HS-5 (cell line): Measurements from ENCODE around the gene HCRT.
A peak's percentile ranks its signal among the peaks of the same experiment; 100 is the strongest.
"Not testable (repeated sequence)": the region's sequence is repeated elsewhere in the genome, so short reads cannot be mapped to it uniquely, and the experiment has no call there.

Experiments used
- DNase-seq: peaks from one replicate; pipeline ENCODE4 v3.0.0-alpha.2; 2012; ENCODE audit warnings: low read depth

The HCRT gene, protein sequence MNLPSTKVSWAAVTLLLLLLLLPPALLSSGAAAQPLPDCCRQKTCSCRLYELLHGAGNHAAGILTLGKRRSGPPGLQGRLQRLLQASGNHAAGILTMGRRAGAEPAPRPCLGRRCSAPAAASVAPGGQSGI

DNA sequence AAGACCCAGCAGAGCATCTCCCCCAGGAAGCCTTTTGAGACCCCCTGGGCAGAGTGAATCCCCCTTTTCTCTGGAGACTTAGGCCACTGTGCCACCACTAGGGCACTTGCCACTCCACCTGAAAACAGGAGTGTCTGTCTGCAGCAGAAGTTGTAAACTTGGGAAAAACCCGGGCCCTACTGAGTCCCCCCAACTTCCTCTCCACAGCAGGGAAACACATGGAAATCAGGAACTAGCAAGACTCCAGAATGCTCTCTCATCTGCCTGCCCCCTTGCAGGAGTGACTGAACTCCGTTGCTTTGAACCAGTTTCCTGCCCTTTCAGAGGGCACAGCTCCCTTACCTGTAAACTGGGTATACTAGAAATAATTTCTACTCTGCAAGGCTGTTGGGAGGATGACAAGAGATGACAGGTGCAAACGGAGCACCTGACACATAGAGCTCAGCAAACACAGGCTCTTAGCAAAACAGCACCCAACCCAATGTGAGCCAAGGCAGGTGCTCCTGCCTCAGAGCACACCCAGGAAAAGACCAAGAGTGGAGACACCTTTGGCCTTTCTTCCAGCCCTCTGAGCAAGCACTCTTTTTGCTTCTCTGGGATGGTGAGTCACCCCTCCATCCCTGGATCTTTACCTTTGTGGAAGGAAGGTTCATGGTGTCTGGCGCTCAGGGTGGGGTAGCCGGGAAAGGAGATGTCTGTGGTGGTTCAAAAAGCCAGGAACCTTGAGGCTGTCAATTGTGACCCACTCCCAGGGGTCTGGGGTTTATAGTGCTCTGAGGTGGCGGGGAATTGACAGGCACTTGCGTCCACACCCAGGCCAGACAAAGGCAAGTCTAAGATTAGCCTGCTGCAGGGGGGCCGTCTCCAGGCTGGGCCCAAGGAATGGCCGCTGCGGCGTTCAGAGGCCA is at the start of gene HCRT:
HCRT (minus strand) TSS at position 740 of the 908 bp plus-strand sequence; CDS start at position 653, 87 bp downstream.
- no peak for DNase-seq

DNA sequence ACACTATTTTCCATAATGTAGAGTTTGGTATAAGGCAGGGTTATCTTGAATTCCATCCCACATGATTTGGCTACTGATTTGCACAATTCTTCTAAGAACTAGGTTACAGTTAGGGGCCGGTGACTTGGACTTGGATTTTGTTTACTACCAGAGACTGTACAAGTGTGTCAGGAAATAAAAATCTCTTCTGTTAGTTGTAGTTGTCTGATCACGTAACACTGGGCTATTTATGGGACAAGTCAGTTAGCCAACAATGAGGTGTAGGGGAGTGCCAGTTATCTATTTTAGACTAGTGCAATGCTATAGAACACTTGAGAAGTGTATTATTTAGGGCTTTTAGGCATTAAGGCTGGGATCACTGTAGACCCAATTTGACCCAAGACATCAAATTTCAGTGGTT is 48.7 kb upstream of the HCRT start:
- no peak for DNase-seq

DNA sequence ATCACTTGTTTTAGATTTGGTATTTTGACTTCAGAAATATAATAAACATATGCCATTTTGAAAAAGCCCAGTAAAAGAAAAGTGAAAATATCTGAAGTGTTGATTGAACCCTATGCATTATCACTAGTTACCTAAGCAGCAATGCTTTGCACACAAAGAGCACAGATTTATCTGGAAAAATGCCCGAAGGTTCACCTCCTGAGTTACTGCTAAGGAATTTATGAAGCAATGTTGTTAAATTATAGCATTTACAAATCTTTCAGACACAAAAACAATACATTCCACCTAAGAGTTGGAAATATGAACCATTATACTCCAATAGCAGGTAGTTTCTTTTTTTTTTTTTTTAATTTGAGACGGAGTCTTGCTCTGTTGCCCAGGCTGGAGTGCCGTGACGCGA is 47.9 kb upstream of the HCRT start:
- DNase-seq, result peak; percentile 36

DNA sequence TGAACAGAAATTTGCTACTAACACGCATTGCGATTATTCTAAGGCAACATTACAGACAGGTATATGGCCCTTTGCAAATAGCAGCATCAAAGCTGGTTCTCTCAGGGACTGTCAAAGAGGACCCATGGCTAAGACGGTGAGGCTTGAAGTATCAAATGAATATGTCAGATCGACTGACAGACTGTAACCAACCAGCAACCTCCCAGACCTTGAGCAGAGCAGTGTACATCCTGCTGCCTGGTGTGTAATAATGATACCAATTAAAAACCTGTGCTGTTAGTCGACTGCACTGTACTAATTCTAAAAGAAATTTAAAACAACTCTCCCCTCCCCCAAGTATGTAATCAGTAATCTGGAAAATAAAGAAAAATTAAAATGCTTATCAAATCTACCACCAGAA is 45.0 kb upstream of the HCRT start:
- DNase-seq, result no peak

DNA sequence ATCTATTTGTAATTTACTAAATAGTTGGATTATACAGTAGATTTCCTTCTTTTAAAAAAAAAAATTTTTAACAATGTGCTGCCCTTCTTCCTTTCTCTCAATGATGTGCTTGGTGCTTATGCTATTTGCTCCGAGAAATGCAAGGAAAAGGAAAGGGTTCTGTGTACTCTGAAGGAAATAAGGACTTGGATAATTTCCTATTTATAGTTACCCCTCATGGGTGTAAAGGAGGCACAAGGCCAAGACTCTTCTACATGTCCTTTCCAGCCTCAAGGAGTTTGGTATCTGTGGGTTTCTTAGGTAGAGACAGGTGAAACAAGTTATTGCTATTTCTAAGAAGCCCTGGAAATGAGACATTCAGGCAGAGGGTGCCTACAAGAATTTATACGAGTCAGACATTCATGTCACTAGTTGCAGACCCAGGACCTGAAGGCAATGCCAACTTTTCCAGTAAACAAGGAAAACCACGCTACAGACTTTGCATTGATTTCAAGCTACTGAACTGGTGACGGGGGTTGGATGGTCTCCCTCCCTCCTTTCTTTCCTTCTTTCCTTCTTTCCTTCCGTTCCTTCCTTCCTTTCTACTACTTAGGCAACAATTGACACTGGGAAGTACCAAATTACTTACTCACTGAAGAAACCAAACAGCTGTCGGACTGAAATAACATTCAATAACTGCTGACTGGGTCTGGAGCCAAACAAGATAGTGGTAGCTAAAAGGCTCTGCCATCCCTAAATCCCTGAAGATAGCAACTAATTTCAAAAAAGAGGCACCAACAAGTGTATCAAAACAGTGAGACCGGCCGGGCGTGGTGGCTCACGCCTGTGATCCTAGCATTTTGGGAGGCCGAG is 42.8 kb upstream of the HCRT start:
- no peak for DNase-seq

DNA sequence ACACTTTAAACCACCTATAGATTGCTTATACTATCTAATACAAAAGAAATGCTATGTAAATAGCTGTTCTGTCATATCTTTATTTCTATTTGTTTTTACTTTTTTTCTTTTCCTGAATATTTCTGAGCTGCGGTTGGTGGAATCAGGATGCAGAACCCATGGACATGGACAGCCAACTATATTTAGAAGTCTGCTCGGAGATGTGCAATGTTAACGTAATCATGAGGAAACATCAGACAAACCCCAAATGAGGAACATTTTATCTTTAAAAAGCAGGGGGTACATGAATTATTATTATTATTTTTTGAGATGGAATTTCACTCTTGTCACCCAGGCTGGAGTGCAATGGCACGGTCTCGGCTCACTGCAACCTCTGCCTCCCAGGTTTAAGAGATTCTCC is 40.4 kb upstream of the HCRT start:
- no peak for DNase-seq

DNA sequence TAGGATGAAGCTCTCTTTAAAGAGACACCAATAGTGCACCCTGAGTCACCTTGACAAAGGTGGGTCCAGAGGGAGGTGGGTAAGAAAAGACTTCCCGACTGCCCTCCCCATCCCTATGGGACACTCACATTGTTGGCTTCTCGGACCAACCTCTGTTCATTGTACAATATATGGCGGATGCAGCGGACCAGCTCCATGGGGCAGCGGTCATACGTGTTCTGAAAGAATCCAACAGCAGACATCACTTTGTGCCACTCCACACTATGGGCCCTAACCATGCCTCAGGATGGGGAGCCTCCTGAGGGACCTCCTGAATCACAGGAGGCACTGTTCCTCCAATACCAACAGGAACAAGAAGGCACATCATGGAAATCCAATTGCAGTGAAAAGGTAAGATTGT is 39.4 kb upstream of the HCRT start:
- DNase-seq, result no peak

DNA sequence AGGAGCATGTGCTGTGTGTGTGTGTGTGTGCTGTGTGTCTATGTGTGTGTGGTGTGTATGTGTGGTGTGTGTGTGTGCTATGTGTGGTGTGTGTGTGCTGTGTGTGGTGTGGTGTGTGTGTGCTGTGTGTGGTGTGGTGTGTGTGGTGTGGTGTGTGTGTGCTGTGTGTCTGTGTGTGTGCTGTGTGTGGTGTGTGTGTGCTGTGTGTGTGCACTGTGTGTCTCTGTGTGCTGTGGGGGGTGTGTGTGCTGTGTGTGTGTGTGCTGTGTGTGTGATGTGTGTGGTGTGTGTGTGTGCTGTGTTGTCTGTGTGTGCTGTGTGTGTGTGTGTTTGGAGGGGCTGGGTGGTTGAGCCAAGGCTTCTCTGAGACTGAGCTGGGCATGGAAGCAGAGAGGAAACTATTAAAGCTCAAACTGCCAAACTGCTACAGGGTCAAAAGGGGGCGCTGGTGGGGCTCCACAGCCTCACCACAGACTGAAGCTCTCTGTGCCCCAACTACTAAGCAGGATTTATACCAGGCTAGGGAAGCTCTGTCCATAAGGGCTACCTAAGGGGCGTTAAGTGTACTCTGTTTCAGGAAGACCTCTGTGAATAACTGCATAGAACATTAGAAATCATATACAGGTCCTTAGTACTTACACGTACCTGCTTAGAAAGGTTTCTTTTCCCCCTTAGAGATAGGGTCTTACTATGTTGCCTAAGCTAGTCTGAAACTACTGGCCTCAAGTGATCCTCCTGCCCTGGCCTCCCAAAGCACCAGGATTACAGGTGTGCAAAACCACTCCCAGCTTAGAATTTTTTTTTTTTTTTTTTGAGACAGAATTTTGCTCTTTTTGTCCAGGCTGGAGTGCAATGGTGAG is 36.9 kb upstream of the HCRT start:
- no peak for DNase-seq

DNA sequence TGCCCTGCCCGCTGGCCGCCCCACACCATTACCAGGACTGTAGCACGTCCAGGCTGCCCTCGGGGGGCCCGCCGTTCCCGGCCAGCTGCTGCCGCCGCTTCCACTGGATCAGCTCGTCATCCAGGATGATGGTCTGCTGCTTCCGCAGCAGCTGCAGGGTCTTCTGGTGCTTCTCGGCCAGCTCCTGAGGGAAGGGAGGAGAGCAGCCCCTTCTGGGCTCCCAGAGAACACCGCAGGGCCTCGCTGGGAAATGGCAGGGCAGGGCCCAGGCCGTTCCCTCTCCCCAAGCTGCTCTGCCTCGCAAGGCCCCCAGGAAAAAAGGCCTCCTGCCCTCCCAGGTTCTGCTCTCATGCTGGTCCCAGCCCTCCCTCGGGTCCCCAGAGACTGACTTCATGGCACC is 34.0 kb upstream of the HCRT start:
- not testable (repeated sequence) for DNase-seq

DNA sequence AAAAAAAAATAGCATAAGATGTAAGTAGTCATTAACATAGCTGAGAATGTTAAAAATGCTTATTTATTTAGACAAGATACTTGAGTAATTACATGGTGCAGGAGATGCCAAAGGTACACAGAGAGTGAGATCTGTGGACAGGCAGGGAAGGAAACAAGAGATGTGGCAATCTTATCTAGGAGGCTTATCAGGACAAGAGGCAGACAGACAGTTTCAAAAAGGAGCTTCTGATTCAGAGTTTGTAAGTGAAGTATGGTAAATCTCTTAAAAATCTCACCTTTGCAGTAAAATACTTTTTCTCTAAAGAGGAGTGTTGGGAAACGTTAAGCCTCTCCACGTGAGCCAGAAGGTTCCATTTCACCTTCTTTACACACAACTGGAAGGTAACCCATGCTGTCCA is 28.9 kb upstream of the HCRT start:
- DNase-seq, result no peak

DNA sequence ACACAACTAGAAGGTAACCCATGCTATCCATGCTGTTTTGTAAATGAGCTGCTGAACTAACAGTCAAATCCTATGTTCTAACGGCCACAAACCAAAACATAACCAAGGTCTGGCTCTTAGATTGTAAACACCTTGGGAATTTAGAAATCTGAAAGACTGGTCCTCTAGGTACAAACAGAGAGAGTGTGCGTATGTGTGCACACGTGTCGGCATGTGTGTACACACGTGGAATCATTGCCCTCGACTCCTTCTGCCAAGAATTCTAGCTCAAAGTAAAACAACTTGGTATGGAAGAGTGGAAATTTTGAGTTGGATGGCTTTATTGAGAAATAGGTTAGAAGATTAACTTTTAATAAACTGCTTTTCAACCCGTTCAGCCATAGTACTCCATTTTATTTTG is 27.1 kb upstream of the HCRT start:
- DNase-seq, result no peak

DNA sequence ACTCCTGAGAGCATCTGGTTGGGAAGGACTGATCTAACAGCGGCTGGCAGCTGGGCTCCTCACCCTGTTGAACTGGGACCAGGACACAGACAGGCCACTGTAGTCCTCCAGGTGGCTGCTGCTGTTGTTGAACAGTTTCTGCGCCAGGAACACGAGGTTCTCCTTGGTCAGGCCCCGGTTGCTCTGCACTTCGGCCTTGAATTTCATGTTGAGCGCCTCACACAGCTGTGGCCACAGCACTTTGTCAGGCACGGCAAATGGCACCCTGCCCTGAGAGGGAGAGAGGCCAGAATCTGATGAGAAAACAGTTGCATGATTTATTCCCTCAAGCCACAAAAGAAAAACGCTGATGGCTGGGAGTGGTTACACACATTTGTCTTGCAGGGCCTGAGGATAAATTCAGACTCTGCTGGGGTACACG is 26.7 kb upstream of the HCRT start:
- DNase-seq, result not testable (repeated sequence)

DNA sequence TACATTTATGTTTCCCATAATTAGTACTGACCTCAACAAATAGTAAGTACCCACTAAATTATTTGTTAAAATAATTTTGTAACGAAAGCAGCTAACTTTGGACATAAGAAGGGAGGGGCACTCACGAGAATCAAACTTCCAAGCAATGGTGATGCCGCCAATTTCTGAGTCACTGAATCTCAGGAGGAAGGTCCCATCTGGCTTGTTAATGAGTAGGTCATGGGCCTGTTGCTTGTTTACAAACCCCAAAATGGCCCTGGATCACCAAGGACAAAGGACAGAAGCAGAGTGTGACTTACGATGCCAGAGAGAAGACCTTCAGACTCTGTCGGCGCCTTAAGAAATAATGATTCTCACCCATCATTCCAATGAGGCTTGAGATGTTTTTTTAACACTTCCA is 24.8 kb upstream of the HCRT start:
- no peak for DNase-seq

DNA sequence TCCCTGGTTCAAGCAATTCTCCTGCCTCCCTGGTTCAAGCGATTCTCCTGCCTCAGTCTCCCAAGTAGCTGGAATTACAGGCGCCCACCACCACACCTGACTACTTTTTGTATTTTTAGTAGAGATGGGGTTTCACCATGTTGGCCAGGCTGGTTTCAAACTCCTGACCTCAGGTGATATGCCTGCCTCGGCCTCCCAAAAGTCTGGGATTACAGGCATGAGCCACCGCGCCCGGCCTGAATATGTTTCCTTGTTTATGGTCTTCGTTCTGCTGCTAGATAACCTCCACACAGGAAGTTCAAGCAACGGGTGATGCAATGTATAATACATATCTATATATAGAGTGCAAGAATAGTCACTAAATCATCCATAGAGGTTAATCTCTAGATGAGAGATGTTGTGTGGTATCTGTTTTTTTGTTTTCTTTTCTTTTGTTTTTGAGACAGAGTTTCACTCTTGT is 20.9 kb upstream of the HCRT start:
- DNase-seq, result not testable (repeated sequence)

DNA sequence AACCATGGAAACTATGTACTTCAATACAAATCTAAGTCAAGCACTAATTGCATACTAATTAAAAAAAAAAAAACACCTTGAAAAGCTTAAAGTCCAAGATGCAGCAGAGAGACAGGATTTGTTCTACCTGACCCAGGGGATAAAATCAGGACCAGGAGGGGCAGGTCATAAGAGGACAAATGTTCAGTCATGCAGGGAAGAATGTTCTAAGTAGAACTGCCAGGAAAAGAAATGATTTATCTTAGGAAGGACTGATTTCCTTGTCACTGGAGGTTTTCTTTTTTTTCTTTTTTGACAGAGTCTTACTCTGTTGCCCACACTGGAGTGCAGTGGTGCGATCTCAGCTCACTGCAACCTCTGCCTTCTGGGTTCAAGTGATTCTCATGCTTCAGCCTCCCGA is 18.1 kb upstream of the HCRT start:
- DNase-seq, result no peak

DNA sequence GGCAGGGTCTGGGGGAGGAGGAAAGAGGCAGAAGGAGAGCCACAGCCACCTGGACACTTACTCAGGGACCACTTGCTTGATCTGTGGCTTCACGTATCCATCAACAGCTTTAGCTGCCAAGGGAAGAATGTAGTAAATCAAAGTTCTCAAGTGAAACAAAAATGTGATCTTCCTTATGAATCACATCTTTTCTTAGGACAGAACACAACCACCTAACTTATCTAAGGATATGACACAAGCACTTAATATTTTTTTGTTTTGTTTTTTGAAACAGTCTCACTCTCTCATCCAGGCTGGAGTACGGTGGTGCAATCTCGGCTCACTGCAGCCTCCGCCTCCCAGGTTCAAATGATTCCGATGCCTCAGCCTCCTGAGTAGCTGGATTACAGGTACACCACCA is 17.4 kb upstream of the HCRT start:
- no peak for DNase-seq

DNA sequence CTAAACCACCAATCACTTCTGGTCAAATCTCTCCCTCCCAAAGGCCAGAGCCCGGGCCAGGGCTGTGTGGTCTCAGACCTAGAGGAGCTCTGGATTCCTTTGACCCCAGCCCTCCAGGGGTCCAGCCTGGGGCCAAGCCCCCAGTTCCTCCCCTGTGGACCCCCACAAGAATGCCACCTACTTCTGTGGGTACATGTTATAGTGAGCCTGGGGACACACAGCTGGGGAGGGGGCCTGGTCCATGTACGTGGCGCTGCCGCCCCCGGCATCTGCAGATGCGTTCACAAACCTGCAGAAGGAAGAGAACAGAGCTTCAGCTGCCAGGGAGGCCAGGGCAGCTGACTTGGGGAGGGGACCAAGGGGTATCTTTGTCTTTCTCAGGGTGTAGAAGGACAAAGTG is 16.9 kb upstream of the HCRT start:
- DNase-seq, result no peak

DNA sequence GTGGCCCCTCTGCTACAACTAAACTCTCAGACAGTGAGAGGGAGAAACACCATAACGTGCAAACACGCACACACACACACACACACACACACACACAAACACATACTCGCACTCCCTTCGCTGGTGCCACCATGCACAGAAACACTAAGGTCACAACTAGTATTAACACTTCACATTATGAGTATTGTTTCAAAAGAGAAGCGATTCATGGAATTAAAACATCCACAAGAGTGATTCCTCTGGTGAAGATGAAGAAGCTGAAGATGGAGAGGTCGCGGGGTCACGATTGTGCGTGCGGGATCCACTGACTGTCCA is 16.2 kb upstream of the HCRT start:
- no peak for DNase-seq

DNA sequence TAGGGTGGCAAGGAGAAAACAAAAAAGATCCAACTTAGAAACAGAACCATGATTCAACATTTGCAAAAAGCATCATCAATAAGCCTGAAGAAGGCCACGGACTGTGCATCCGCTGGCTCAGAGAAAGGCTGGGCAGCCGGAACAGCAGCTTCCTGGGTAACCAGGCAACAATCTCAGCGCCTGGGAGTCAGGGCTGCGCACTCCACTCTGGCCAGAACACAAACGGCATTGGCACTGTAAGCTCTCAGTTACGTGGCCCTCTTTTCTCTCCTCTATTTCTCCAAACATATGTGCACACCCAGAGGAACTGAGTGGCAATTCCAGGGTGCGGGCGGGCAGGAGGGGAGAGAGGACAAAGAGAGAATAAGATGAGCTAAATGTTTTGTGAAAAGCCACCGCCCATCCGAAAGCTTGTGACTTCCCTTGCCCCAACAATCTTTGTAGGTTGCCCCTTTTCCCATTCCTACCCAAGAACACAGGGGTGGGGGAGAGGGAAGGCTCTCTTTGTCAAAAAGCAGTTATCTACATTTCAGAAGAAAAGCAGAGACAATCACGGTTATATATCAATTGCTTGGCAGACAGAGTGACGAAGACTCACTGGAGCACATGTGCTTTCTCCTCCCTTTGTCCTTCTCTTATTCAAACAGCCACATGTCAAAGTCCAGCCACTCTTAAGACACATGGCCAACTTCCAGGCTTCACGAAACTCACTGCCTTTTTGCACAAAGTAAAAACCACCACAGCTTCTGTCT is 15.6 kb upstream of the HCRT start:
- no peak for DNase-seq

DNA sequence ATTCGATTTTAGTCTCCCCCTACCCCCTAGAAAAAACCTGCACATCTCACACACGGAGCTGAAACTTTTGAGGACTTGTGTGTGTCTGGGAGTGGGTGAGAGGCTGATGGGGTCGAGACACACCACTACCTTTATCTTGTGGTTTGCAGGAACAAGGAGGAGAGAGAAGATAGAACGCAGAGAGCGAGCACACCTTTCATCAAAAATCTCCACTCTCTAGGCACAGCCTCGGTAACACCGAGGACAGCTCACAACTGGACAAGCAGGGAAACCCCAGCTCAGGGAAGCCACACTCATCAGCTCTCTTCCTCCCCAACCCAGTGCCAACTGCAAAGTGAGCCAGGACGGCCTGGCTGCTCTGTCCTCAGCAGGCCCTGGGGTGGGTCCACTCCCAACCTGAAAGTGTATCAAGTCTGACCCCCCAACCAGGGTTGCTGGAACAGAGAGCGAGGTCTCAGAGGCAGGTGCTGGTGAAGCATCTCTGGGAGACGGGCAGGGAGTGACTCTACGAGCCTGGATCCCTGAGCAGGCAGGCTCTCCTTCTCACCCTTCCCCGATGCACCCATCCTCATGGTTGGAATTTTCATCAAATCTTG is 14.3 kb upstream of the HCRT start:
- no peak for DNase-seq

DNA sequence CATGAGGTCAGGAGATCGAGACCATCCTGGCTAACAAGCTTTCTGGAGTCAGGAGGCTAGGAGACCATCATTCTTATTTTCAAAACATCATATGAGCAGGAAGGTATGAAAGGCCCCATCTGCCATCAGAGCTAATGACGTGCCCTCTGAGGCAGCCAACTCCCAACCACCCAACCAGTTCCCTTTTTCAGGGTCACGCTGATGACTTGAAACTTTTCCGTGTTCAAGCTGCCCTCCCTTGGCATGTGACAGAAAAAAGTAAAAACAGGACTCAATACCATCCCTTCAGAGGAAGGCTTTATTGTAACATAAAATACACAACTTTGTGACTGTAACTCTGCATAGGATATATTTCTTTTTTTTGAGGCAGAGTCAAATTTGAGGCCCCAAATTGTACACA is 13.6 kb upstream of the HCRT start:
- DNase-seq, result no peak
